Natural killer cell (primary cell): Measurements from ENCODE around the gene IGF1. TPM values are rescaled to one million over a fixed set of nuclear protein-coding genes. Genes with fewer than 3 reads are reported as not detected.

Source experiments
- ATAC-seq, 3 donors: fragments of 150-1000 bp in 2 of 3; fragments of 200-7000 bp in 1 of 3; cut with Tn5 transposase; 1 replicate in 1 of 3; 2 replicates in 2 of 3; pipeline ENCODE4 v1.10.0; 2021; ENCODE audit warnings: mild to moderate bottlenecking in 2 of 3, moderate library complexity in 2 of 3
- DNase-seq, 2 donors: peaks; one replicate each; pipeline versions ENCODE4 v3.0.0 to v3.0.0-alpha.2; 2013 to 2021; ENCODE audit warnings: mixed read lengths in 1 of 2
- H3K27ac ChIP-seq: one replicate; pipeline ENCODE4 v1.5.1; 2013; ENCODE audit warnings: mild to moderate bottlenecking, low read length
- H3K27me3 ChIP-seq: one replicate; pipeline ENCODE4 v1.6.1; 2013; ENCODE audit warnings: low read length; ENCODE audit not compliant: control insufficient read depth, insufficient read depth
- H3K36me3 ChIP-seq: one replicate; pipeline ENCODE4 v1.6.1; 2013; ENCODE audit warnings: low read length; ENCODE audit not compliant: control insufficient read depth, insufficient read depth
- H3K4me1 ChIP-seq: one replicate; pipeline ENCODE4 v1.6.1; 2013; ENCODE audit warnings: low read length; ENCODE audit not compliant: control insufficient read depth, insufficient read depth
- H3K4me3 ChIP-seq: one replicate; pipeline ENCODE4 v1.5.1; 2013; ENCODE audit warnings: low read length
- H3K9me3 ChIP-seq: one replicate; pipeline ENCODE4 v1.6.1; 2013; ENCODE audit warnings: low read length; ENCODE audit not compliant: control insufficient read depth, insufficient read depth
- H3K27ac Mint-ChIP-seq, 2 donors: one replicate each; pipeline ENCODE4 v1.8.0; 2022; ENCODE audit warnings: mild to moderate bottlenecking in 2 of 2, mixed read lengths in 2 of 2, moderate library complexity in 1 of 2
- H3K27me3 Mint-ChIP-seq, 2 donors: one replicate each; pipeline ENCODE4 v1.8.0; 2022; ENCODE audit warnings: low read depth in 2 of 2, mixed read lengths in 2 of 2
- H3K36me3 Mint-ChIP-seq: one replicate; pipeline ENCODE4 v1.8.0; 2022; ENCODE audit warnings: mixed read lengths
- H3K4me1 Mint-ChIP-seq, 2 donors: one replicate each; pipeline ENCODE4 v1.8.0; 2022; ENCODE audit warnings: mixed read lengths in 2 of 2
- H3K4me3 Mint-ChIP-seq: one replicate; pipeline ENCODE4 v1.8.0; 2022; ENCODE audit warnings: mild to moderate bottlenecking, moderate library complexity, mixed read lengths
- H3K9me3 Mint-ChIP-seq, 2 donors: one replicate each; pipeline ENCODE4 v1.8.0; 2022; ENCODE audit warnings: mixed read lengths in 2 of 2
- WGBS: methylation state at CpG from one replicate; pipeline ENCODE4 v1.1.7; 2013; ENCODE audit warnings: missing lambda C conversion rate; ENCODE audit not compliant: insufficient coverage; 5-methylcytosine and 5-hydroxymethylcytosine counted together
- intact Hi-C: fragments of 100-400 bp; cut with micrococcal nuclease; formaldehyde crosslinking; loops from one replicate; pipeline ENCODE4 v1.14.2; 2022
- total RNA-seq, 4 donors: library from RNA; stranded (reverse); fragments of 120-200 nt in 1 of 4; gene quantifications; one replicate each; pipeline versions ENCODE4 v1.2.3 to v1.2.4, GENCODE V29; 2013 to 2022
- TF ChIP-seq, protein P1 (sequence below): fragments of 200-600 bp; IDR thresholded peaks from one replicate; pipeline ENCODE4 v1.8.0; 2022; ENCODE audit warnings: antibody characterized with exemption

Gene IGF1
- total RNA-seq, 3 donors from 2014 or later (not counting 1 experiment from before 2014, with no cell fraction given) = 0.48 TPM; not detected in 2

- Mint-ChIP-seq H3K4me1 (no peaks in the 10 kb centered on the region), H3K27me3 (peaks cover 0 to 3% of the 10 kb centered on the region in 2 donors), H3K9me3 (no peaks in the 10 kb centered on the region), H3K4me3 (no peak overlapping the region), H3K27ac (no peak overlapping the region), H3K36me3 (no peaks in the 10 kb centered on the region)
- TF ChIP-seq, protein P1, sequence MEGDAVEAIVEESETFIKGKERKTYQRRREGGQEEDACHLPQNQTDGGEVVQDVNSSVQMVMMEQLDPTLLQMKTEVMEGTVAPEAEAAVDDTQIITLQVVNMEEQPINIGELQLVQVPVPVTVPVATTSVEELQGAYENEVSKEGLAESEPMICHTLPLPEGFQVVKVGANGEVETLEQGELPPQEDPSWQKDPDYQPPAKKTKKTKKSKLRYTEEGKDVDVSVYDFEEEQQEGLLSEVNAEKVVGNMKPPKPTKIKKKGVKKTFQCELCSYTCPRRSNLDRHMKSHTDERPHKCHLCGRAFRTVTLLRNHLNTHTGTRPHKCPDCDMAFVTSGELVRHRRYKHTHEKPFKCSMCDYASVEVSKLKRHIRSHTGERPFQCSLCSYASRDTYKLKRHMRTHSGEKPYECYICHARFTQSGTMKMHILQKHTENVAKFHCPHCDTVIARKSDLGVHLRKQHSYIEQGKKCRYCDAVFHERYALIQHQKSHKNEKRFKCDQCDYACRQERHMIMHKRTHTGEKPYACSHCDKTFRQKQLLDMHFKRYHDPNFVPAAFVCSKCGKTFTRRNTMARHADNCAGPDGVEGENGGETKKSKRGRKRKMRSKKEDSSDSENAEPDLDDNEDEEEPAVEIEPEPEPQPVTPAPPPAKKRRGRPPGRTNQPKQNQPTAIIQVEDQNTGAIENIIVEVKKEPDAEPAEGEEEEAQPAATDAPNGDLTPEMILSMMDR = no peak
- 75% methylated on average over 3 of the region's 3 CpGs for WGBS
- intact Hi-C loops = no loop called here
- H3K36me3 ChIP-seq = no peaks in the 10 kb centered on the region
- H3K4me1 ChIP-seq = no peaks in the 10 kb centered on the region
- H3K27me3 ChIP-seq = no peaks in the 10 kb centered on the region
- no peak overlapping the region for H3K4me3 ChIP-seq
- H3K27ac ChIP-seq = no peak overlapping the region
- ATAC-seq (no peak), DNase-seq (no peak)
- H3K9me3 ChIP-seq = peaks cover 3% of the 10 kb centered on the region
Observed at GRCh38 chr12:102430661-102431060, 49.7 kb downstream of the IGF1 start.

DNA sequence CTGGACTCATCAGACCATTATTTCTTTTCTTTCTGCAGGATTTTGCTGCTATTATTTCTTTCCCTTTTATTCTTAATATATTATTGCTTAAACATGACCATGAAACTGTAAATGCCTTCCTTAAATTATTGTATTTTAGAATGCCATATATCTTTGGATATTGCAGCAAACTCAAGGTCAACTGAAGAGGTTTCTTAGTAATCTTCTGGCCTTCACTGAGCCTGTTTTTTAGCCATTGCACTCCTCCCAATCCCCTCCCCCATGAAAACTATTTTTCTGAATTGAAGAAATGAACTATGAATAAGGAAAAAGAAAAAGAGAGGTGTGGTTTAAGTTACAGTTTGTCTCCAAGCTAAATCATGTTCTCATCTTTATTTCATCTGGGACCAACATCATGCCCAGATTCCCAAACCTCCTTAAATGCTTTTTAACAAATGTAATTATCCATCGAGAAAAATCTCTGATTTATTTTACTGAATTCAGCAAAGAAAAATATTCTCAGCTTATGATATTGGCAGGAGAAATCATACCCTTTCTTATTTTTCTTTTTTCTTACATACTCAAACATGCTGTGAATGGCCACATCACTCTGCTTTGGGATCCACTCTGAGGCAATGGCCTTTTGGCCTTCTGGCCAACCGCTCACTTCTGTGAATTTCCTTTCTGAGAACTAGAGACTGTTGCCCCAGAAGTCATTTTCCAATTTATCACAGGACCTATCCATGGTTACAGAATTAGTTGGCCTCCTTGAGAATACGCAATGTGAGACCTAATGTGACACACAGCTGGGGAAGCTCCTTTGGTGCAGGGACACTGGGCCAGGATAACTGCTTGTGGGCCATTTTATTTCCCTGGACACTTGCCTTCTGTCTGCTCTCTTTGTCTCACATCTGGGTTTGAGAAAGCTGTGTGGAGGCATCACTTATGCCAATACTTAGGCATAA, 50.9 kb downstream of the IGF1 start:
- Mint-ChIP-seq H3K27ac (no peak overlapping the region), H3K4me3 (no peak overlapping the region), H3K36me3 (no peaks in the 10 kb centered on the region), H3K27me3 (peaks cover 0 to 7% of the 10 kb centered on the region in 2 donors), H3K4me1 (no peaks in the 10 kb centered on the region), H3K9me3 (peaks cover 0 to 4% of the 10 kb centered on the region in 2 donors)
- TF ChIP-seq, protein P1 = no peak
- no peak for ATAC-seq
- H3K4me3 ChIP-seq = no peak overlapping the region
- intact Hi-C loops = no loop called here
- no peak for DNase-seq
- H3K36me3 ChIP-seq = no peaks in the 10 kb centered on the region
- 93% methylated on average over 3 of the region's 3 CpGs for WGBS
- peaks cover 3% of the 10 kb centered on the region for H3K9me3 ChIP-seq
- H3K27me3 ChIP-seq = no peaks in the 10 kb centered on the region
- no peak overlapping the region for H3K27ac ChIP-seq
- H3K4me1 ChIP-seq = no peaks in the 10 kb centered on the region

DNA sequence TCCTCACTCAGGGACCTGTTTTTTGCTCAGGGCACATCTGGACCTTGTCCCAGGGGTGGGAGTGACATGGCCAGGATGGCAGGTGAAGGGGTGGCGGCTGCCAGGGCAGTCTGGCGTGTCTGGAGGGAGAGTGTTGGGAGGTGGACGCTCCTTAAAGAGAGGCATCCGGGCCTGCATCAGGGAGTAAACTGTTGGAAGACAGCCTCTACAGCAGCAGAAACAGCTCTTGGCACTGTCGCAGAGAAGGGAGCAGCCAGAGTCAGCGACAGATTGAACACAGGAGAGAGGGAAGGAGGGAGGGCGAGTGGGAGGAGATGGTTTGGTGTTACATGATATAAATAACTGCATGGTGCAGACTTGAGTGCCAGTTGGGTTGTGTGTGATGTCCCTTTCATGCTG, 52.8 kb downstream of the IGF1 start:
- H3K27ac ChIP-seq = no peak overlapping the region
- H3K27me3 Mint-ChIP-seq = peaks cover 0 to 7% of the 10 kb centered on the region in 2 donors
- no peaks in the 10 kb centered on the region for H3K27me3 ChIP-seq
- no peaks in the 10 kb centered on the region for H3K36me3 ChIP-seq
- H3K9me3 ChIP-seq = peaks cover 3% of the 10 kb centered on the region
- intact Hi-C loops = no loop called here
- H3K4me1 ChIP-seq = no peaks in the 10 kb centered on the region
- no peak overlapping the region for H3K27ac Mint-ChIP-seq
- WGBS = 88% methylated on average over 7 of the region's 7 CpGs
- ATAC-seq (no peak), DNase-seq (no peak)
- TF ChIP-seq, protein P1 = no peak
- no peaks in the 10 kb centered on the region for H3K4me1 Mint-ChIP-seq
- no peak overlapping the region for H3K4me3 ChIP-seq
- peaks cover 0 to 4% of the 10 kb centered on the region in 2 donors for H3K9me3 Mint-ChIP-seq
- H3K4me3 Mint-ChIP-seq = no peak overlapping the region
- H3K36me3 Mint-ChIP-seq = no peaks in the 10 kb centered on the region
